ENCODE results near the gene ZNF318.

The ZNF318 gene

DNA sequence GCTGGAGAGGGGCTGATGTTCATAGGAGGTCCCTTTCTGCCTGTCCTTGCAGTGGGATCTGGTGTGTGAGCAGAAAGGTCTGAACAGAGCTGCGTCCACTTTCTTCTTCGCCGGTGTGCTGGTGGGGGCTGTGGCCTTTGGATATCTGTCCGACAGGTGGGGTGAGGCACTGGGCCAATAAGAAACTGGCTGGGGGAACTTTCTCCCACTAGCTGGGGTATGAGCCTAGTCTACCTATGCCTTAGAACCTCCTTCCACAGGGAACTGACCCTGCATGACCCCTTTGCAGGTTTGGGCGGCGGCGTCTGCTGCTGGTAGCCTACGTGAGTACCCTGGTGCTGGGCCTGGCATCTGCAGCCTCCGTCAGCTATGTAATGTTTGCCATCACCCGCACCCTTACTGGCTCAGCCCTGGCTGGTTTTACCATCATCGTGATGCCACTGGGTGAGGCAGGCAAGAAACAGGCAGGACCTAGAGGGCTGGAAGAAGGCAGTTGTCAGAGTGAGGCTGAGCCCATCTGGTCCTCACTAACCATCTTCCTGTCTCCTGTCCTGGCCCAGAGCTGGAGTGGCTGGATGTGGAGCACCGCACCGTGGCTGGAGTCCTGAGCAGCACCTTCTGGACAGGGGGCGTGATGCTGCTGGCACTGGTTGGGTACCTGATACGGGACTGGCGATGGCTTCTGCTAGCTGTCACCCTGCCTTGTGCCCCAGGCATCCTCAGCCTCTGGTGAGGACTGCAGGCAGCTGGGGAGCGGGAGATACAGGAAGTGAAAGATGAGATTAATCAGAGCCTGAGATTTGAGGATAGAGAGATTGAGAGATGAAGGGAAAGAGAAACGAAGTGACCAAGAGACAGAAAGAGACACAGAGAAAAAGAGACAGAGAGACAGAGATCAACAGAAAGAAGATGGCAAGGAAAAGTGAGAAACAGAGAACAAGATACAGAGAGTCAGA, 69.8 kb downstream of the ZNF318 start:
- DNase-seq = peak; percentile 50

DNA sequence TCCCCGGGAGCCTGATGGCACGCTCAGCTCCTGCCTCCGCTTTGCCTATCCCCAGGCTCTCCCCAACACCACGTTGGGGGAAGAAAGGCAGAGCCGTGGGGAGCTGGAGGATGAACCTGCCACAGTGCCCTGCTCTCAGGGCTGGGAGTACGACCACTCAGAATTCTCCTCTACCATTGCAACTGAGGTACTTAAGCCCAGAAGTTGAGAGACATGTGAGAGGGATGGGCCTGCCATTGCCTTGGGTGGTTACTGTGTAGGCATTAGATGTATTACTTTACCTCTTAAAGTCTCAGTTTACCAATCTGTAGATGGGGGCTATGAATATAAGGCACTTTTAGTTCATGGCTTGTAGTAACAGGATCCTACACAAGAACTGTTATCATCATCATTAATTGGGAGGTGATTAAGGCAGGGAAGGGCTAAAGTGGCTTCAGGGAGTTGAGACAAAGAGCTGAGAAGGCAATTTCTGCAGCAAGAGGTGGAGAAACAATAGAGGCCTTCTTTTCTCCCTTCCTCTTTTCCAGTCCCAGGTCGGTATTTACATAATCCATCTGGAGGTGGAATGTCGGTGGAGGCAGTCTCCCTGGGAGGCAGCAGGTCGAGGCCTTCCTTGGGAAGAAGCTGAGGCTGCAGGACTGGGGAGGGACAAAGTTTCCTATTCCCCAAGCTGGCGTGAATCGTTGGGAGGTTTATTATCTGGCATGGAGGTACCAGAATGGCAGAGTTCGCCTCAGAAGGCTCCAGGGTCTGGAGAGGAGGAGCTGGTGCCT, 70.7 kb downstream of the ZNF318 start:
- no peak for DNase-seq

DNA sequence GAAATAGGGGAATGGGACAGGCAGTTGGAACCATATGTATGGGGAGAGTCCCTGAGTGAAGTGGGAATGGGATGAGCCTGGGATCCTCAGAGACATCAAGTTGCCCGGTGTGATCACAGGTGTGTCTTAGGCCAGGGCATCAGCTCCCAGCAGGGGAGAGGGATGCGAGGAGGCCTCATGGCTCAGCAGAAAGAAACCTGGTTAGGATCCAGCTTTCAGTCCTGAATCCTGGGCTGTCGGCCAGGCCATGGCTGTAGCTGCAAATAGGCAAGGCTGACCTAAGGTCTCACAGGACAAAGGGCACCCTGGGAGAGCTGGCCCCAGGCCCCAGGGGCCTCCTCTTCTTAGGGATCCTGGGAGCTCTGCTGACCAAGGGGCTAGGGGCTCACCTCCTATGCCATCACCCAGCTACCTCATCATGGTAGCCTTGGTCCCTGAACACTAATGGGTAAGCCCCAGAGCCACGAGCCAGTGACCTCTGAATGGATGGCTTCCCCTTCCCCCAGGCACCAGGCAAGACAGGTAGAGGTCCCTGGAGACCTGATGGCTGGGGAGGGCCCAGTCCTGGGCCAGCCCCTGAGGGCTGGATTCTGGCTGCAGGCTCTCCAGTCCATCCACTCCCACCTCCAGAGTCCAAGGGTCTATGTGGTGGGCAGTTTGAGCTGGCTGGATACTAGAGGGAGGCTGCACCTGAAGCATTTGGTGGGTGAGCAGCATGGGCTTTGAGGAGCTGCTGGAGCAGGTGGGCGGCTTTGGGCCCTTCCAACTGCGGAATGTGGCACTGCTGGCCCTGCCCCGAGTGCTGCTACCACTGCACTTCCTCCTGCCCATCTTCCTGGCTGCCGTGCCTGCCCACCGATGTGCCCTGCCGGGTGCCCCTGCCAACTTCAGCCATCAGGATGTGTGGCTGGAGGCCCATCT, 71.5 kb downstream of the ZNF318 start, which contains the start of gene SLC22A7:
SLC22A7 (plus strand) TSS at position 617 of the 921 bp plus-strand sequence; CDS start at position 716, 99 bp downstream.
- peak; percentile 55 for DNase-seq

DNA sequence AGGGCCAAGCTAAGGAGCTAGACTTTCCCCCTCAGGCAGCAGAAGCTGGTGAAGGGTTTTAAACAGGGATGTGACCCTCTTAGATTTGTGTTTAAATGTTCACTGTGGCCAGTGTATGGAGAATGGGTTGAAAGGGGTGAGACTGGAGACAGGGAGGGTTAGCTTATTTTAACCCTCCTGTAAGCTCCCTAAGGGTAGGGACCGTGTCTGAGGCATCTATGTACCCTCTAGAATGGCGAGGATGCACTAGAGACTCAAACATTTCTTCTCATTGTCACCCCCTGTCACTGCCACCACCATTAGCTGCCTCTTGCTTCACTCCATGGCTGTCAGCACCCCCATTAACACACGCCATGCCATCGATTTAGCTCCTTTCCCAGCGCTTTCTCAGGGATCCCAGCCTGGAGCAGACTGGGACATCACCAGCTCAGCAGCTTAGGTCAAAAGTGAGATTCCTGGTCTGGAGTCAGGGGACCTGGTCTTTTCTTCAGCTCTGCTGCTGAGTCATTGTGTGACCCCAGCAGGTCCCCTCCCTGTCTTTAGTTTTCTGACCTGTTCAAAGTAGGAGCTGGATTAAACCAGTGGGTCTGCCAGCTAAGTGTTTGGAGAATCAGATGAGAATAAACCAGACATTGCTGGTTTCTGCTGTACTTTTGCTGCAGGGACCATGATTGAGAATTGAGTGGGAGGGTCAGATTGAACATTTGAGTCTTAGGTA, 72.5 kb downstream of the ZNF318 start:
- DNase-seq = peak; percentile 37

DNA sequence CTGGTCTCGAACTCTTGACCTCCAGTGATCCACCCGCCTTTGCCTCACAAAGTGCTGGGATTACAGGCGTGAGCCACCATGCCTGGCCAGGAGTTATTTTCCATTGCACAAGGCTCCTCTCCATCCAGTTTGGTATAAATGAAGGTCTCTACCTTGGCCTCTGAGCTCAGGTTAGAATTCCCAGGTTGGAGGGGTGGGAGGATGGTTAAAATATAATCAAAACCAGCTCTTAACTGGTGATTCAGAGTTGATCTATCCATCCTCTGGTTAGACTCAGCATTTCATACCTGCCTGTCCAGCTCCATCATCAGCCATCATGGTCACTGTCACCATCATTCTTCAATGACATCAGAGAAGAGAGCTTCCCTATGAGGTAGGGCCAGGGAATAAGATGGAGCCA, 74.0 kb downstream of the ZNF318 start:
- DNase-seq = no peak

DNA sequence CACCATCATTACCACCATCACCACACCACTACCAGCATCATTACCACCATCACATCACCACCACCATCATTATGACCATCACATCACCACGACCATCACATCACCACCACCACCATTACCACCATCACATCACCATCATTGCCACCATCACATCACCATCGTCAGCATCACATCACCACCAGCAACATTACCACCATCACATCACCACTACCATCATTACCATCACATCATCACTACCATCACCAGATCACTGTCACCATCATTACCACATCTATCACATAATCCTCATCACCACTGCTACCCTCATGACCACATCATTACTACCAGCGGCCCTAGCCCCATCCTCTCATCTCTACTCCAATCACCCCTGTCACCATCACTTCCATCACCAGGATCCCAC, 74.9 kb downstream of the ZNF318 start:
- DNase-seq = no peak

DNA sequence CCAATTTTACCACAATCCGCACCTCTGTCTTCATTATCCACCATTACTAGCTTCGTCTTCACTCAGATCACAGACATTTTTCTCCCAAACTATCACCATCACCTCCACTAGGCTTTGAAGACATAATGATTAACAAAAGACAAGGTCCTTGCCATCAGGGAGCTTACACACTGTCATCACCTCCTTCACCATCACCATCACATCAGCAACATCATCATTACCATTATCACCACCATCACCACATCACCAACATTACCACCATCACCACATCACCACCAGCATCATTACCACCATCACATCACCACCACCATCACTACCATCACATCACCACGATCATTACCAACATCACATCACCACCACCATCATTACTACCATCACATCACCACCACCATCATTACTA, 75.7 kb downstream of the ZNF318 start:
- DNase-seq = no peak

DNA sequence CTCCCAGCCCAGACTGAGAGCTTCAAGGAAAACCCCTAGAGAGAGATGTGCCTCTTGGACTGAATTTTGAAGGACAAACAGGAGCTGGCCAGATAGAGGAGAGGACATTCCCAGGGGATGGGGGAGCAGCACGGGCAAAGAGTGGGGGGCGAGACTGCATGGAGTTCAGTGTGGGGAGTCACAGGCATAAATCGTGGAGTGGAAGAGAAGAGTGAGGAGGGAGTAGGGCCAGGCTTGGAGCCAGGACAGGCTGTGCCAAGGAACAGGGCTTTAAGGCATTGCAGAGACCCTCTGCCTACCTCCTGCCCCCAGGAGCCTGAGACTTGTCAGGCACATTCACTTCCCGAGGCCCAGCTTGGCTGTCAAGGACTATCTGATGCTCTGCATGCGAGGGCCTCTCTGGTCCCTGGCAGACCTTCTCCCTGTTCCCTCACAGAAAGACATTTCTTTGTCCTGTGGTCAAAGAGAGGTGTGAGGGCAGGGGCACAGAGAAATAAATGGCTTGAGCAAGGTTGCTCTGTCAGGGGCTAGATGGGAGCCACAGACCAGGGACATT, 76.6 kb downstream of the ZNF318 start:
- DNase-seq = peak; percentile 39

DNA sequence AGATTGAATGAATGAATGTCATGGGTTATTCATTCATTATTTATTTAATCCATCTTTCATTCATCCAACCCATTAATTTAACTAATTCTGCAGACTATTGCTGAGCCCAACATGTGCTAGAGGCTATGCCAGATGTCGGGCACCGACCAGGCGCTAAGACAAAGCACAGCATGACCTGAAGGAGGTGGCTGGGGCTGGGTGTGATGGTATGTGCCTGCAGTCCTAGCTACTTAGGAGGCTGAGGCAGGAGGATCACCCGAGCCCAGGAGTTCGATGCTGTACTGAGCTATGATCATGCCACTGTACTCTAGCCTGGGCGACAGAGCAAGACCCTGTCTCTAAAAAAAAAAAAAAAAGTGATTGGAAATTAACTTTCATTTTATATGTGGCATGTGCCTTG, 77.1 kb downstream of the ZNF318 start:
- DNase-seq = no peak

DNA sequence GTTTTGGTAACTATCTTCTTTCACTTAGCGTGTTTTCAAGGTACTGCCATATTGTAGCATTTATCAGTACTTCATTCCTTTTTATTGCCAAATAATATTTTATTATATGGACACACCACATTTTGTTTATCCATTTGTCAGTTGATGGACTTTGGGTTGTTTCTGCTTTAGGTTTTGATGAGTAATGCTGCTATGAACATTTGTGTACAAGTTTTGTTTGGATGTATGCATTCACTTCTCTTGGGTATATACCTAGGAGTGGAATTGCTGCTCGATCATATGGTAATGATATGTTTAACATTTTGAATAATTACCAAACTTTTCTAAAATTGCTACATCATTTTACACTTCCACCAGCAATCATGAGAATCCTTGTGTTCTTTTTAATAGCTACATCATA, 77.7 kb downstream of the ZNF318 start:
- DNase-seq = no peak

DNA sequence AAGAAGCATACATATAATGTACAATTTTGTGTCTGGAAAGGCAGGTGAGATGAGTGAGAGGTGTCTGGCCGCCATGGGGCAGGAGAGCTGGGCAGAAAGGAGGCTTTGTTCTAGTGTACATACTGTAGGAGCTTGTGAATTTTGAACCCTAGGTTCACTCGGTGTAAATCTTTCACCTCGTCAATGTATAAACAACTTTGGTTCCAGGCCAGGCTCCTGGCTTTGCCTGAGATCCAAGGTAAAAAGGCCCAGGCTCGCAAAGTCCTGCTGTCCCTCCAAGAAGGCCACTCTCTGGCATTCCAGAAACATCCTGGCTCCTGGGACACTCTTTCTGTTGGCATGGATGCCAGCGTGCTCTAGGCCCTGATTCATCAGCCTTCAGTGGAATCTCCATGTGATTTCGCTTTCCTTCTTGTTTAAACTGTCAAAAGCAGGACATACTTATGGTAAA, 78.5 kb downstream of the ZNF318 start:
- DNase-seq = no peak

DNA sequence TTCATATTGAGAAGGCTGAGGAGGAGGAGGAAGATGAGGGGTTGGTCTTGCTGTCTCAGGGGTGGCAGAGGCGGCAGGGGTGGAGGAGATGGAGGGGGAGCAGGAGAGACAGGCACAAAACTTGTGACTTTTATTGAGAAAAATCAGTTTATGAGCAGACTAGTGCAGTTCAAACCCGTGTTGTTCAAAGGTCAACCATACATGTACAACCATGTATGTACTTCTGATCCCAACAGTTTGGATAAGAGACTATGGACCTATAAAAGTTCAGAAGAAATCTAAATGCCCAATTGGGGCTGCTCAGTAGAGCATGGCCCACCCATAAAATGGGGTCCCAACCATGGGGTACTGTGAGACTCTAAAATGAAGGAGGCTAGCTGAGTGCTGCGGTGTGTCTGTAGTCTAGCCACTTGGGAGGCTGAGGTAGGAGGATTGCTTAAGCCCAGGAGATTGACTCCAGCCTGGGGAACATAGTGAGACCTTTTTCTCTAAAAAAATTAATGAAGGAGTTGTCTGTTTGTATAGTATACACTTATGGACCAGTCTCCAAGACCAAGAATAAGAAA, 79.0 kb downstream of the ZNF318 start:
- DNase-seq = no peak

DNA sequence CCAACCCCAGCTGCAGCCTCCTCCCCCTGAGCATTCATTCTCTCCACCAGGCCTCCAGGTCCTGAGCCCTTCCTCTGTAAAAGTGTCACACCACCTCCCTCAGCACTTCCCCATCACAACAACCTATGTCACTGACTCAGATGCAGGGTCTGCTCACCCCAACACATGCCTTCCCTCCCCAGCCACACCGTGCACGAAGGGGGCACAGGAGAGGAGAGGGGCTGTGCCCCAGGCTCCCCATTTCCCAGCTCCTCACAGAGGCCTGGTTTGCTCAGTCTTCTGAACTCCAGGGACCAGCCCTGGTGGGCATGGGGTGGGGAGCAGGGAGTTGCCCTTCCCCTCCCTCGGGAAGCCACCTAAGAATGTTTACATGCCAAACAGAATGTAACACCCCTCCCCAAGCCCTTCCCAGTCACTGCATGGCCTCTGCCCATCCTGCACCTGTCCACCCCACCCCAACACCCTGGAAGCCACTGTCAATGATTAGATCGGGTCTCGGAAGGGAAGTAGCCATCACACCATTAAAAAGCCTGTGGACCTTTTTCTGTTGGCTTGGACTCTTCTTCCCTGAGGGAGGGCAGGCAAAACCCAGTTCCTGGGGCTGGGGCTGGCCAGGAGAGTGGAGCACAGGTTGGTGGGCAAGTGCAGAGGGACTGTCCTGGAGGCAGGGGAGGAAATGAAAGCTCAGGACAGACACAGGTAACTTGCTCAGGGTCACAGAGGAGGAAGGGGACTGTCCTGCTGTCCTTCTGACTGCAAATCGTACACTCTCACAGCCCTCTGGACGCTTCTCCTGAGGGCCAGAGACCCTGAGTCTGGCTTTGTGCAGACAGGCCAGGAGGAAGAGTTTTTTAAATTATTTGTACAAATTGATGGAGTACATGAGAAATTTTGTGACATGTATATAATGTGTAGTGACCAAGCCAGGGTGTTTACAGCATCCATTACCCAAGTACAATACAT, 81.4 kb downstream of the ZNF318 start:
- DNase-seq = no peak

DNA sequence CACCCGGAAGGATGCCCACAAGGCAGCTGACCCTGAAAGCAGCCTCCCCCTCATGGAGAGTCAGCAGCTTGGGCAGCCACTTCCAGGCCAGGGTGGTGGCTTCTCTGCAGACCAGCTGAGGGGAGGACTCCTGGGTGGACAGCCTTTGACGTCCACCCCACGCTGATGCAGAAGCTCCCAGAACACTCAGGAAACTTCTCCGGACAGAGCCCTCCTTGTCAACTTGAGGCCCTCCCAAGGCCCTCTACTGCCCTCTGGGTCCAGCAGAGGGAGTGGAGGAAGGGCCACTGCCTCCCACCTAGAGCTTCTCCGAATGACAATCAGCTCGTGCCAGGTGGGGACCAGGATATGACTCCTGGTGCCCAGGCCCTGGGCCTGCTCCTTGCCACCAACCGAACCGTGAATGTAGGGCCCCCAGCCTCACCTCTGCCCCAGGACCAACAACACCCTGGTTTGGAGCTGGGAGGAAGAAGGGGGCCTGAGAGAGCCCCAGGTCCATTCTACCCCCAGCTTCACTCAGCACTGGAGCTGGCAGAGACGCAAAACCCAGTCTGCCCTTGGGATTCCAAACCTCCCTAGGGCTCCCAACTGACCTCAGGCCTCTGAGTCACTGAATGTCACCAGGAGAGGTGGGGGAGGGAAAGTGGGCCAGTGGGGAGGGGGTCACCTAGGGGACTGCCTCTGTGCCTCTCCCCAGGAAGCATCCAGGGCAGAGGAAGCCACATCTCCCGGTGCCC, 82.3 kb downstream of the ZNF318 start:
- no peak for DNase-seq

DNA sequence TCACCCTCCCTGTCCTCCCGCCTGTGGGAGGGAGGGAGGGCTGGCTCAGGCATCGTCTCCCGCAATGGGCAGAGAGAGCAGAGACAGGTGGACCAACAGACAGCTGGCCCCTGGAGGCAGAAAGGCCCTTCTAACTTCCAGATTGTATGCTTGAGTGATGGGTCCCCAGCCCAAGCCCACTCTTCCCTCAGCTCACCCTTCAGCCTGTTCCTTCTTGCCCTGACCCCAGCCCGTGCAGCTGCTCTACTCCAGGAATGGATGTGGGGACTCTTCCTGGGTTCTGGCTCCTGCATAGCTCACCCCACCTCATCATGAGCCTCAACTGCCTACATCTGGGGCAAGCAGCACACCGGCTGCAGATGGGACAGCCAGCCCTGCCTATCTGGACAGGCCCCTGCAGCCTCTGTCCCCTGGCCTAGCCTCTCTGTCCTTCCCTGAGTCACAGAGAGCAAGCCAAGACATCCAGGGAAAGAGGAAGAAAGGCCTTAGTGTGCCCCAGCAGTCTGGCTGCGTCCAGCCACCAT, 82.9 kb downstream of the ZNF318 start:
- DNase-seq = no peak

Data from activated effector memory CD4-positive, alpha-beta T cell treated with anti-CD3 and anti-CD28 coated beads, Interleukin-2, amount 50 U/mL, for 16 hours (primary cell).